ENCODE measurements around the gene KLHL36. TPM values are rescaled to one million over a fixed set of nuclear protein-coding genes. Genes with fewer than 3 reads are reported as not detected.
A peak's percentile ranks its signal among the peaks of the same experiment; 100 is the strongest.

Gene KLHL36
- total RNA-seq, 1 donor from 2014 or later = 56.3 TPM

DNA sequence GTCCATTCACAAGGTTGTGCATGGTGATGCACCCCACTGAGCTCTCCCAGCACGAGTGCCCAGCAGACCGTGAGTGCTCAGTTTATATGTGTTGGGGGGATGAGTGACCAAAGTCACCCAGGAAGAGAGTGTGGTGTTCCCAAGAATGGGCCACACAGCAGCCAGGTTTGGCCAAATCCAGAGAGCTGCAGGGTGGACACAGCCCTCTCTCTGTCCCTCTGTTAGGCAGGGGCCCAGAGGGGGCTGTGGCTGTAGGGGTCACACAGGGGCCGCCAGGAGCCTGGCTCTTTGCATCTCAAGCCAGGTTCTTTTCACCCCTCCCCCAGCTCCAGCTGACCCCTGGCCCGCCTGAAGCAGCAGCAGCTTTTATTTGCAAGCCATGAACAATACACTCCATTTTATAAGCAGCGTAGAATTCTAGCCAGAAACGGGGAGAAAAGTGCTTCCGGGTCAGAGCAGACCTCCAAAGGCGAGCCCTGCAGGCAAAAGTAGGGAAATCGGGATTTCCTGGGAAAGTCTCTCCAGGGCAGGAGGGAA lies 43.8 kb upstream of the KLHL36 start:
- Histone ChIP-seq H3K36me3 (no peaks in the 10 kb centered on the region), H3K27me3 (no peaks in the 10 kb centered on the region), H3K9me3 (no peaks in the 10 kb centered on the region), H3K4me1 (peaks cover 31% of the 10 kb centered on the region), H3K27ac (no peak overlapping the region), H3K4me3 (no peak overlapping the region)
- no peak for DNase-seq
- ATAC-seq = no peak
- intact Hi-C loops (cut with DNase I) = no loop called here
- TF ChIP-seq, protein P1, sequence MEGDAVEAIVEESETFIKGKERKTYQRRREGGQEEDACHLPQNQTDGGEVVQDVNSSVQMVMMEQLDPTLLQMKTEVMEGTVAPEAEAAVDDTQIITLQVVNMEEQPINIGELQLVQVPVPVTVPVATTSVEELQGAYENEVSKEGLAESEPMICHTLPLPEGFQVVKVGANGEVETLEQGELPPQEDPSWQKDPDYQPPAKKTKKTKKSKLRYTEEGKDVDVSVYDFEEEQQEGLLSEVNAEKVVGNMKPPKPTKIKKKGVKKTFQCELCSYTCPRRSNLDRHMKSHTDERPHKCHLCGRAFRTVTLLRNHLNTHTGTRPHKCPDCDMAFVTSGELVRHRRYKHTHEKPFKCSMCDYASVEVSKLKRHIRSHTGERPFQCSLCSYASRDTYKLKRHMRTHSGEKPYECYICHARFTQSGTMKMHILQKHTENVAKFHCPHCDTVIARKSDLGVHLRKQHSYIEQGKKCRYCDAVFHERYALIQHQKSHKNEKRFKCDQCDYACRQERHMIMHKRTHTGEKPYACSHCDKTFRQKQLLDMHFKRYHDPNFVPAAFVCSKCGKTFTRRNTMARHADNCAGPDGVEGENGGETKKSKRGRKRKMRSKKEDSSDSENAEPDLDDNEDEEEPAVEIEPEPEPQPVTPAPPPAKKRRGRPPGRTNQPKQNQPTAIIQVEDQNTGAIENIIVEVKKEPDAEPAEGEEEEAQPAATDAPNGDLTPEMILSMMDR (IDR thresholded peaks at IDR 0.05) = no peak

DNA sequence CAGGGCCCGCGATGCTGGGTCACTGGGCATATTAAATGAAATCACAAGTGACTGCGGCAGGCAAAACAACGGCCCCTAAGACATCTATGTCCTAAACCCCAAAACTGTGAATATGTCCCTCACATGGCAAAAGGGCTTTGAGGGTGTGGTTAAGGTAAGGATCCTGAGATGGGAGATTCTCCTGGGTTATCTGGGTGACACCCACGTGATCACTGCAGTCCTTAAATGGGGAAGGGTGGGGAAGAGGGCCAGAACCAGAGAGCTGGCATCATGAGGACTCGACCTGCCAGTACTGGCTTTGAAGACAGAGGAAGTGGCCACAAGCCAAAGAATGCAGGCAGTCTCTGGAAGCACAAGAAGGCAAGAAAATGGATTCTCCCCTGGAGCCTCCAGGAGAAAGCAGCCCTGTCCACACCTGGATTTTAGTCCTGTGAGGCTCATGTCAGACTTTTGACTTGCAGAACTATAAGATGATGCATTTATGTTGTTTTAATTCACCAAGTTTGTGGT lies 42.9 kb upstream of the KLHL36 start:
- DNase-seq (no peak), ATAC-seq (no peak)
- Histone ChIP-seq H3K4me1 (peaks cover 23% of the 10 kb centered on the region), H3K4me3 (no peak overlapping the region), H3K9me3 (no peaks in the 10 kb centered on the region), H3K27me3 (no peaks in the 10 kb centered on the region), H3K36me3 (no peaks in the 10 kb centered on the region), H3K27ac (no peak overlapping the region)
- intact Hi-C loops (cut with DNase I) = no loop called here
- TF ChIP-seq, protein P1 (IDR thresholded peaks at IDR 0.05) = no peak

DNA sequence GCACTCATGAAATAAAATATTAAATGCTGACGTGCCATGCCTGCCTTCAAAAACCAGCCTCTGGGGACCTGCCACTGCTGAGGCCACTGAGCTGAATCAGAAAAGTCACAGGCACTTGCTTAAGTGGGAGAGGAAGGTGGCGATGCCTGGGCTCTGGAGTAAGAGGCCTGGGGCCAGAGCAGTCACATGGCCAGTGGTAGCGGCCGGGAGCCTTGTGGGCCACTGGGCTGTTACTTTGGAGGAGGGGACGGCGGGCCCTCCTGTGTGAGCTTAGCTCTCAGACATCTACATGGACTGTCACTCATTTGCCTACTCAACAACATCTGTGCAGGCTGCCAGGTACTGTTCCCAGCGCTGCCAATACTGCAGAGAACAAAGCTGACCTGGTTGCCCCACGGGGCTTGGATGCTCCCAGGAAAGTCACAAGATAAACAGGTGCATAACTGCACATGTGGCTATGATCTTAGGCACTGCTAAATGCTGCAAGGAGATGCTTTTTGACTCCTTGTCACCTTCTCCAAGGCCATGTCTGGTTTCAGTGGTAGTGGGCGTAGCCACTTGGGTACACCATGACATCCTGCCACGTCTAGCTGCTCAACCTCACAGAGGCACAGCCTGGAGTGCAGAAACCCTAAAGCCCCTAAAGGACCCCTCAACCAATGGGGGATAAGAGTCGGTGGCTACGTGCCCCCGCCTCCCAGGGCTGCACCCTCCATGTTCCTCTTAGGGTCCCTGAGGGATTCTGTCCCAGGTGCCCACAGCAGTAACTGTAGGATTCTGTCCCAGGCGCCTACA lies 42.0 kb upstream of the KLHL36 start:
- Histone ChIP-seq H3K9me3 (no peaks in the 10 kb centered on the region), H3K27ac (peak overlapping the region; percentile 6), H3K4me3 (no peak overlapping the region), H3K4me1 (peaks cover 22% of the 10 kb centered on the region), H3K27me3 (no peaks in the 10 kb centered on the region), H3K36me3 (no peaks in the 10 kb centered on the region)
- TF ChIP-seq, protein P1 (IDR thresholded peaks at IDR 0.05) = no peak
- no peak for DNase-seq
- intact Hi-C loops (cut with DNase I) = no loop called here
- no peak for ATAC-seq

DNA sequence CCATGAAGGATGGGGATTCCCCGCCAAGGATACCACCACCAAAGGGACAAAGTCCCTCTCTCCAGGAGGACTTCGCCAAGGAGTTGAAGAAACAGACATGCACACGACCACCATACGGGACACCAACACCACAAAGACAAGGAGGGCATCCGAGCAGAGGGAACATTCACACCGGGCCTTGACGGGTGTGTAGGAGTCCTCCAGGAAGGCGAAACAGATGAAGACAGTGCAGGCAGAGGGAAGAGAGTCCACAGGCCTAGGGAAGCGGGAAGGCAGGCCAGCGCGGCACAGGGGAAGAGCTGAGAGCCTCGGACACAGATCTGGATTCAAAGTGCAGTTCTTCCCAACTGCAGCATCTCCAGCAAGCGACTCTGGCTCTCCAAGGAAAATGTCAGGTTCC lies 41.2 kb upstream of the KLHL36 start:
- Histone ChIP-seq H3K9me3 (no peaks in the 10 kb centered on the region), H3K36me3 (no peaks in the 10 kb centered on the region), H3K27ac (peak overlapping the region; percentile 6), H3K4me3 (no peak overlapping the region), H3K4me1 (peaks cover 27% of the 10 kb centered on the region), H3K27me3 (no peaks in the 10 kb centered on the region)
- intact Hi-C loops (cut with DNase I) = no loop called here
- ATAC-seq (no peak), DNase-seq (no peak)
- TF ChIP-seq, protein P1 (IDR thresholded peaks at IDR 0.05) = no peak

DNA sequence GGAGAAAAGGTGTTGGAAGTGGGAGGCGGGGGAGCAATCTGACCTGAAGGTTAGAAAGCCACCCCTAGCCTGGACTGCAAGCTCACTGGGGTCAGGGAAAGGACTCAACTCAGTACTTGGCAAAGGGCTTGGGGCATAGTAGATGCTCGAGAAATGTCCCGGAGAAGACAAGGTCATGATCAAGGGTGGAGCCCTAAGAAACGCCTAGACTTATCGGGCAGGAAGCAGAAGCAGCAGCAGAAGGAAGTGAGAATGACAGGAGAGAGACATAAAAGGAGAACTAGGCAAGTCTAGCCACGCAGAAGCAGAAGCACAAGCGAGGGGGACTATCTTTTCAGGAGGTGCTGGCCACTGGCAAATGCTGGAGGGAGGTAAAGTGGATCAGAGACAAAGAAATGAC lies 40.6 kb upstream of the KLHL36 start:
- peaks cover 29% of the 10 kb centered on the region for H3K4me1 ChIP-seq
- intact Hi-C loops (cut with DNase I) = no loop called here
- no peak overlapping the region for H3K4me3 ChIP-seq
- TF ChIP-seq, protein P1 (IDR thresholded peaks at IDR 0.05) = no peak
- peak overlapping the region; percentile 6 for H3K27ac ChIP-seq
- H3K9me3 ChIP-seq = no peaks in the 10 kb centered on the region
- no peaks in the 10 kb centered on the region for H3K36me3 ChIP-seq
- peak; percentile 79 for ATAC-seq
- no peak for DNase-seq
- H3K27me3 ChIP-seq = no peaks in the 10 kb centered on the region
